DMS53 (cell line): ENCODE measurements around the gene BCL2L13.

Source experiments
- DNase-seq: peaks from one replicate; lab custom pipeline; 2025; lab: John Stamatoyannopoulos, UW

BCL2L13 gene

DNA sequence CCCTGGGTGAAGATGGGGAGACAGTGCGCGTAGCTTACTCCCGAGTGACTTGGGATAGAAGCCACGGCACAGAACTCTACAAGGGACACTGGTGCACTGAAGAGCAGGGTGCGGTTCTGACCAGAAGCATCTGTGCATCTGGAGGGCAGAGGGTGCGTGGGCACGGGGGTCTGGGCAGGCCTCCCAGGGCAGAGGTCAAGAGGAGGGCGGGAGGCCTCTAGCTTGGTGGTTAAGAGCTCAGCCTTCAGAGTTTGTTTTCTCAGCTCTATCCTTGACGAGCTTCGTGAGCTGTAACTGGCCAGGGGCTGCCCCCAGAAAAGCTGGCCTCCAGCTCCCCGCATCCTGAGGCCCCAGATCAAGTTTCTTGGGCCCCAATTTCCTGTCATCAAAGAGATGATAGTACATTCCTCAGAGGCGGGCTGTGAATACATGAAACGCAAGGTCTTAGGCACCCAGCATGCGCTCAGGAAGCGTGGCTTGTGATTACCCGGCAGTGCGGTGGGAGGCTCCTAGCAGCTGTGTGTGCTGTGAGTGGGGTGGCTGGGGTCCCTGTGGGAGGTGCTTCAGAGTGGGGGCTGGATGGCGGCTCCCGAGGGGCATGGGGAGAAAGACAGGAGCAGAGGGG lies 141.7 kb downstream of the BCL2L13 start:
- DNase-seq = no peak
